WI38 (cell line): ENCODE measurements around the gene PIEZO2.

ENCODE experiments used
- H3K4me3 ChIP-seq: 2 replicates; pipeline ENCODE4 v1.5.1; 2011; ENCODE audit warnings: low read depth, mild to moderate bottlenecking, control low read depth, low read length
- CTCF ChIP-seq: IDR thresholded peaks from 2 replicates; pipeline ENCODE4 v1.5.1; 2012; ENCODE audit warnings: low read depth, mild to moderate bottlenecking, control low read depth, low read length

PIEZO2 gene

GRCh38 chr18:11050966-11051365 lies 98.4 kb downstream of the PIEZO2 start:
- no peak for TF ChIP-seq CTCF
- H3K4me3 ChIP-seq: no peak overlapping the region

GRCh38 chr18:11047817-11048216 lies 101.6 kb downstream of the PIEZO2 start:
- no peak overlapping the region for H3K4me3 ChIP-seq
- no peak for TF ChIP-seq CTCF

GRCh38 chr18:11047156-11047555 lies 102.2 kb downstream of the PIEZO2 start:
- no peak overlapping the region for H3K4me3 ChIP-seq
- no peak for TF ChIP-seq CTCF

GRCh38 chr18:11046140-11046539 lies 103.2 kb downstream of the PIEZO2 start:
- no peak for TF ChIP-seq CTCF

GRCh38 chr18:11043694-11044093 lies 105.7 kb downstream of the PIEZO2 start:
- H3K4me3 ChIP-seq: no peak overlapping the region
- TF ChIP-seq CTCF: no peak

More at GRCh38 chr18:11046140-11046539, 103.2 kb downstream of the PIEZO2 start:
- no peak overlapping the region for H3K4me3 ChIP-seq

GRCh38 chr18:11042247-11042646 lies 107.1 kb downstream of the PIEZO2 start:
- TF ChIP-seq CTCF: no peak
- H3K4me3 ChIP-seq: no peak overlapping the region

- H3K4me3 ChIP-seq: no peak overlapping the region
- peak; percentile 67 for TF ChIP-seq CTCF
Observed at GRCh38 chr18:11040823-11041656, 108.3 kb downstream of the PIEZO2 start.
